ENCODE results near the gene DDC. TPM values are rescaled to one million over a fixed set of nuclear protein-coding genes. Genes with fewer than 3 reads are reported as not detected.

Gene DDC
- polyA plus RNA-seq, 6 donors from 2014 or later: not detected

GRCh38 chr7:50456371-50457123, 108.7 kb downstream of the DDC start:
- ATAC-seq (ENCODE audit: low read depth in 2 of 2) (no peak), DNase-seq (no peak)
- Mint-ChIP-seq H3K36me3 (peaks cover 0 to 8% of the 10 kb centered on the region in 2 donors), H3K27me3 (peaks cover 7 to 10% (median 9%) of the 10 kb centered on the region in 3 donors), H3K4me1 (peaks cover 0 to 4% (median 0%) of the 10 kb centered on the region in 3 donors), H3K27ac (no peak overlapping the region), H3K4me3 (no peak overlapping the region), H3K9me3 (no peaks in the 10 kb centered on the region)

- Mint-ChIP-seq H3K9me3 (no peaks in the 10 kb centered on the region), H3K4me1 (peaks cover 4 to 9% (median 5%) of the 10 kb centered on the region in 3 donors), H3K36me3 (peaks cover 0 to 8% of the 10 kb centered on the region in 2 donors), H3K27me3 (peaks cover 7 to 10% (median 8%) of the 10 kb centered on the region in 3 donors), H3K4me3 (no peak overlapping the region), H3K27ac (peak overlapping the region in 1 of 6 donors; percentile 35)
- no peak for DNase-seq
- ATAC-seq (ENCODE audit: low read depth in 2 of 2): no peak
These were observed 109.5 kb downstream of the DDC start for GRCh38 chr7:50455658-50456057.

DNA sequence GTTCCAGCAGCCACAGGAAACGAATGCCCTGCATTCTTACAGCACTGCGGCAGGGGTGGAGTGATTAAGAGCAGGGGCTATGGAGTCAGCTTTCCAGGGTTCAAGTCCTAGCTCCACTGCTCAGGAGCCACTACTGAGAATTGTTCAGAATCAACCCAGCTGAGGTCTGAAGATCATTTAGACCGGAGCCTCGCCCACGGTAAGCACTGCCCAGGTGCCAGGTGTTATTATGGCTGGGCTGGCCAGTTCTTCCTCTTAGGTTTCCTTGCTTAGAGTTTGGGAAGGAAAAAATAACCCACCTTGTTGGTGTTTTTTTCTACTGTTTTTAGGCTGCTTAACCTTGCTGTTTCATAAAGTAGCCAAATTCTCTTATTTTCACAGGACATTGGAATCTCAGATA, 110.2 kb downstream of the DDC start:
- Mint-ChIP-seq H3K4me3 (no peak overlapping the region), H3K27ac (no peak overlapping the region), H3K4me1 (peaks cover 4 to 12% (median 12%) of the 10 kb centered on the region in 3 donors), H3K27me3 (peaks cover 7 to 10% (median 8%) of the 10 kb centered on the region in 3 donors), H3K36me3 (peaks cover 0 to 8% of the 10 kb centered on the region in 2 donors), H3K9me3 (no peaks in the 10 kb centered on the region)
- no peak for DNase-seq
- ATAC-seq (ENCODE audit: low read depth in 2 of 2): no peak

- H3K27ac Mint-ChIP-seq: peak overlapping the region; percentile 94 to 97 (median 96)
- ATAC-seq (ENCODE audit: low read depth in 2 of 2) (peak; percentile 15 to 32), DNase-seq (no peak)
- H3K4me1 Mint-ChIP-seq: peaks cover 7 to 29% (median 22%) of the 10 kb centered on the region in 3 donors
- H3K36me3 Mint-ChIP-seq: peaks cover 13 to 19% of the 10 kb centered on the region in 2 donors
- peak overlapping the region; percentile 91 to 97 (median 94) for H3K4me3 Mint-ChIP-seq
- H3K9me3 Mint-ChIP-seq: no peaks in the 10 kb centered on the region
- peaks cover 0 to 4% (median 3%) of the 10 kb centered on the region in 3 donors for H3K27me3 Mint-ChIP-seq
These were observed 114.6 kb downstream of the DDC start for GRCh38 chr7:50450590-50451032.

- Mint-ChIP-seq H3K4me1 (peaks cover 5 to 30% (median 22%) of the 10 kb centered on the region in 3 donors), H3K4me3 (peak within 1 kb of the TSS; percentile 91 to 97 (median 94)), H3K27me3 (no peaks in the 10 kb centered on the region), H3K36me3 (peaks cover 16 to 20% of the 10 kb centered on the region in 2 donors), H3K27ac (peak within 1 kb of the TSS; percentile 94 to 97 (median 96)), H3K9me3 (no peaks in the 10 kb centered on the region)
- ATAC-seq (ENCODE audit: low read depth in 2 of 2) (peak; percentile 96 to 98), DNase-seq (peak; percentile 83)
These were observed 115.2 kb downstream of the DDC start, which contains the start of gene FIGNL1 for GRCh38 chr7:50449881-50450589. FIGNL1 (minus strand) TSS chr7:50450350; CDS start chr7:50447287, 3,063 bp downstream.

DNA sequence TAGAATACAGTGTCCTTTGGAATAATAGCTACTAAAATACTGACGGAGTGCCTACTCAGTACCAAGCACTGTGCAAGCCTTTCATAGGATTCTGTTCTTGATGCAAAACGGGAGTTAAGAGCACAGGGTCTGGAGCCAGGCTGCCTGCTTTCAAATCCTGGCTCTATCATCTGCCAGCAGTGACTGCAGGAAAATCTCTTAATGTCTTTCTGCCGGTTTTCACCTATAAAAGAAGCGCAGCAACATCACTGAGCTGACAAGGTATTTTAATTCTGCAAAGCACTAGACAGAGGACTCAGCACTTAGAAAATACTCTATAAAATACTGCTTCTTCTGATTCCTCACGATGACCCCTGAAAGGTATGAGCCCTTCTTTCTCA, 115.7 kb downstream of the DDC start:
- peaks cover 5 to 30% (median 22%) of the 10 kb centered on the region in 3 donors for H3K4me1 Mint-ChIP-seq
- H3K36me3 Mint-ChIP-seq: peaks cover 16 to 20% of the 10 kb centered on the region in 2 donors
- H3K27me3 Mint-ChIP-seq: no peaks in the 10 kb centered on the region
- peak overlapping the region; percentile 14 to 94 (median 68) for H3K27ac Mint-ChIP-seq
- no peaks in the 10 kb centered on the region for H3K9me3 Mint-ChIP-seq
- peak overlapping the region; percentile 91 to 97 (median 94) for H3K4me3 Mint-ChIP-seq
- DNase-seq: no peak
- no peak for ATAC-seq (ENCODE audit: low read depth in 2 of 2)

GRCh38 chr7:50448823-50449222, 116.4 kb downstream of the DDC start:
- DNase-seq (no peak), ATAC-seq (ENCODE audit: low read depth in 2 of 2) (no peak)
- peak overlapping the region in 5 of 6 donors; percentile 2 to 57 (median 14) for H3K27ac Mint-ChIP-seq
- H3K9me3 Mint-ChIP-seq: no peaks in the 10 kb centered on the region
- H3K4me3 Mint-ChIP-seq: peak overlapping the region in 5 of 8 donors; percentile 10 to 97 (median 93)
- peaks cover 20% of the 10 kb centered on the region in 2 donors for H3K36me3 Mint-ChIP-seq
- H3K27me3 Mint-ChIP-seq: no peaks in the 10 kb centered on the region
- H3K4me1 Mint-ChIP-seq: peaks cover 5 to 30% (median 25%) of the 10 kb centered on the region in 3 donors

GRCh38 chr7:50446542-50446960, 118.7 kb downstream of the DDC start:
- H3K27ac Mint-ChIP-seq: no peak overlapping the region
- H3K4me3 Mint-ChIP-seq: no peak overlapping the region
- peaks cover 20 to 23% of the 10 kb centered on the region in 2 donors for H3K36me3 Mint-ChIP-seq
- DNase-seq (no peak), ATAC-seq (ENCODE audit: low read depth in 2 of 2) (no peak)
- no peaks in the 10 kb centered on the region for H3K9me3 Mint-ChIP-seq
- peaks cover 5 to 30% (median 25%) of the 10 kb centered on the region in 3 donors for H3K4me1 Mint-ChIP-seq
- no peaks in the 10 kb centered on the region for H3K27me3 Mint-ChIP-seq

- Mint-ChIP-seq H3K27ac (no peak overlapping the region), H3K36me3 (peaks cover 5 to 10% of the 10 kb centered on the region in 2 donors), H3K27me3 (no peaks in the 10 kb centered on the region), H3K4me3 (no peak overlapping the region), H3K9me3 (no peaks in the 10 kb centered on the region), H3K4me1 (peaks cover 0 to 2% (median 0%) of the 10 kb centered on the region in 3 donors)
- DNase-seq (no peak), ATAC-seq (ENCODE audit: low read depth in 2 of 2) (no peak)
These were observed 128.9 kb downstream of the DDC start for GRCh38 chr7:50436133-50436806.

- DNase-seq (no peak), ATAC-seq (ENCODE audit: low read depth in 2 of 2) (no peak)
- Mint-ChIP-seq H3K27ac (no peak overlapping the region), H3K27me3 (no peaks in the 10 kb centered on the region), H3K9me3 (no peaks in the 10 kb centered on the region), H3K4me1 (no peaks in the 10 kb centered on the region), H3K36me3 (peaks cover 0 to 2% of the 10 kb centered on the region in 2 donors), H3K4me3 (no peak overlapping the region)
These were observed 133.4 kb downstream of the DDC start for GRCh38 chr7:50431722-50432305.

DNA sequence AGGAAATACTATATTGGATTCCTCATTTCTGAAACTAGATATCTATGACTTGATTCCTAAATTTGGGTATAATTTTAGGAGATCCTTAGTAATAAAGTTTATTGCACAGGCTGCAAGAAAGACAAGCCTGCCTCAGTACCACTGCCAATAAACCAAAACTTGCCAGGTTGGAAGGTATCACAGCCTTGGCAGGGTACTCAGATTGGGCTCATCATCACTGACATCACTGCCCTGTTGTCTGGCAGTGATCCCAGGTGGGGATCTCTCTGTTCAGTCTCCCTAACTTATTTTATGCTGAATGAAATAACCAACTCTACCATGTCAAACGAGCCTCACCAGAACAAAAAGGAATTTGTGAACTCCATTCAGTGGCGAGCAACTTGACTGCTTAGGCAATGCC, 133.9 kb downstream of the DDC start:
- H3K36me3 Mint-ChIP-seq: no peaks in the 10 kb centered on the region
- no peak overlapping the region for H3K27ac Mint-ChIP-seq
- H3K27me3 Mint-ChIP-seq: no peaks in the 10 kb centered on the region
- no peak overlapping the region for H3K4me3 Mint-ChIP-seq
- no peaks in the 10 kb centered on the region for H3K4me1 Mint-ChIP-seq
- DNase-seq (no peak), ATAC-seq (ENCODE audit: low read depth in 2 of 2) (no peak)
- no peaks in the 10 kb centered on the region for H3K9me3 Mint-ChIP-seq

- ATAC-seq (ENCODE audit: low read depth in 2 of 2) (no peak), DNase-seq (no peak)
- H3K36me3 Mint-ChIP-seq: no peaks in the 10 kb centered on the region
- H3K4me1 Mint-ChIP-seq: peaks cover 2 to 3% (median 2%) of the 10 kb centered on the region in 3 donors
- no peaks in the 10 kb centered on the region for H3K27me3 Mint-ChIP-seq
- no peak overlapping the region for H3K4me3 Mint-ChIP-seq
- H3K9me3 Mint-ChIP-seq: no peaks in the 10 kb centered on the region
- no peak overlapping the region for H3K27ac Mint-ChIP-seq
These were observed 136.3 kb downstream of the DDC start for GRCh38 chr7:50428911-50429310.

DNA sequence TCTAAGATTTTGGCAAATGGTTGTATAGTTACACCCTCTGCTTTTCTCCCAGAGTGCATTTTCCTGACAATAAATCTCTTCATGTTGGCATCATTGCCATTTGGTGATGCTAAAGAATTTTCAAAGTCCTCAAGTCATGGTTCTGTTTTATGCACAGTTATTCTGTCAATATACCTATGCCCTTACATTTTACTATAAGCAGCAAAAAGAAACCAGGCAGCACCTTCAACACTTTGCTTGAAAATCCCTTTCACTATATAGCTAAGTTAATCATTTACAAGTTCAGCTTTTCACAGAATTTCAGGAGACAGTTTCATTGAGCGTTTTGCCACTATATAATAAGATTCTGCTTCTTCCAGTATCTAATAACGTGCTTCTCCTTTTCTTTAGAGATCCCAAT, 137.7 kb downstream of the DDC start:
- Mint-ChIP-seq H3K27ac (no peak overlapping the region), H3K36me3 (no peaks in the 10 kb centered on the region), H3K4me3 (no peak overlapping the region), H3K4me1 (peaks cover 5 to 8% (median 5%) of the 10 kb centered on the region in 3 donors), H3K9me3 (no peaks in the 10 kb centered on the region), H3K27me3 (no peaks in the 10 kb centered on the region)
- ATAC-seq (ENCODE audit: low read depth in 2 of 2) (no peak), DNase-seq (no peak)

Data from naive B cell (primary cell).